Prostate gland (tissue), 2 donors: Measurements from ENCODE around the gene UBE2C.

Experiments
- POLR2AphosphoS5 ChIP-seq: sonication (generic); formaldehyde crosslinking; IDR thresholded peaks from one replicate; pipeline ENCODE4 v1.6.1; 2017; ENCODE audit warnings: antibody characterized with exemption
- TF ChIP-seq, protein P1 (sequence below), 4 experiments: fragments of 200-600 bp in 2 of 4; fragments of 450-650 bp in 2 of 4; sonication (generic) in 2 of 4; IDR thresholded peaks; 1 replicate in 3 of 4; 2 replicates in 1 of 4; pipeline ENCODE4 v1.5.1; 2016 to 2019; ENCODE audit warnings: antibody characterized with exemption in 4 of 4, mild to moderate bottlenecking in 2 of 4, moderate library complexity in 2 of 4

DNA sequence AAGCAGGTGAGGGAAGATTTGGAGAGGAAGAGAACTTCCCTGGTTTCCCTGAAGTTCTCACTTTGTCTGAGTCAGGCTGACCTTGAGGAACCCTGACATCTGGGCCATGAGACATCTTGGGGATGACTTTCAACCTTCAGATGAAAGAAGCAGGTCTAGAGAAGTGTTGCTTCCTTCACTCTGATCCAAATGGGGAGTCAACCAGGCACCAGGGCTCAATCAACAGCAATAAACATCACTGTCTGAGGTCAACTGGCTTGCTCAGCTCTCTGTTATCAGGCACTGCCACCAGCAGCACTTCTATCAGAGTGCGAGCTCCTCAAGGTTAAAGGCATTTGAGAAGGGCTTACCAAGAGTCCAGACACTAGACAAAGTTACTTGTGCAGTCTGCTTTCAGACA lies 38.5 kb downstream of the UBE2C start:
- TF ChIP-seq, protein P1, sequence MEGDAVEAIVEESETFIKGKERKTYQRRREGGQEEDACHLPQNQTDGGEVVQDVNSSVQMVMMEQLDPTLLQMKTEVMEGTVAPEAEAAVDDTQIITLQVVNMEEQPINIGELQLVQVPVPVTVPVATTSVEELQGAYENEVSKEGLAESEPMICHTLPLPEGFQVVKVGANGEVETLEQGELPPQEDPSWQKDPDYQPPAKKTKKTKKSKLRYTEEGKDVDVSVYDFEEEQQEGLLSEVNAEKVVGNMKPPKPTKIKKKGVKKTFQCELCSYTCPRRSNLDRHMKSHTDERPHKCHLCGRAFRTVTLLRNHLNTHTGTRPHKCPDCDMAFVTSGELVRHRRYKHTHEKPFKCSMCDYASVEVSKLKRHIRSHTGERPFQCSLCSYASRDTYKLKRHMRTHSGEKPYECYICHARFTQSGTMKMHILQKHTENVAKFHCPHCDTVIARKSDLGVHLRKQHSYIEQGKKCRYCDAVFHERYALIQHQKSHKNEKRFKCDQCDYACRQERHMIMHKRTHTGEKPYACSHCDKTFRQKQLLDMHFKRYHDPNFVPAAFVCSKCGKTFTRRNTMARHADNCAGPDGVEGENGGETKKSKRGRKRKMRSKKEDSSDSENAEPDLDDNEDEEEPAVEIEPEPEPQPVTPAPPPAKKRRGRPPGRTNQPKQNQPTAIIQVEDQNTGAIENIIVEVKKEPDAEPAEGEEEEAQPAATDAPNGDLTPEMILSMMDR (IDR thresholded peaks at IDR 0.05): no peak
- TF ChIP-seq POLR2AphosphoS5: no peak
